PC-9 (cell line): Measurements from ENCODE around the gene LDHD. TPM values are rescaled to one million over a fixed set of nuclear protein-coding genes. Genes with fewer than 3 reads are reported as not detected.

Source experiments
- BruUV-seq: library from RNA; stranded (reverse); fragments of 400-500 nt; replicated peaks from 2 replicates; lab custom pipeline; 2021; lab: Mats Ljungman, UMichigan
- CTCF ChIA-PET: fragments of 300-600 bp; sonication (Branson Sonifier 250); formaldehyde crosslinking; loops from one replicate; lab custom pipeline; 2022; ENCODE audit warnings: antibody characterized with exemption; lab: Charles Lee
- POLR2A ChIA-PET: fragments of 300-600 bp; sonication (Branson Sonifier 250); formaldehyde crosslinking; loops from one replicate; lab custom pipeline; 2022; ENCODE audit warnings: antibody characterized with exemption; ENCODE audit not compliant: unreplicated experiment; lab: Charles Lee
- DNase-seq, 2 experiments: peaks; one replicate each; pipeline versions ENCODE4 v3.0.0 to v3.0.0-alpha.2; 2015 to 2022; ENCODE audit warnings: mixed read lengths in 1 of 2
- H2AFZ ChIP-seq: fragments of 200-600 bp; sonication (generic); 2 replicates; pipeline ENCODE4 v1.8.1; 2017; ENCODE audit warnings: antibody characterized with exemption
- H3F3A ChIP-seq: fragments of 200-600 bp; sonication (generic); 2 replicates; pipeline ENCODE4 v1.8.1; 2017; ENCODE audit warnings: antibody characterized with exemption, mild to moderate bottlenecking, low read depth; ENCODE audit not compliant: insufficient read depth
- H3K27ac ChIP-seq: fragments of 200-600 bp; sonication (generic); 2 replicates; pipeline ENCODE4 v1.6.1; 2016; ENCODE audit warnings: mixed run types
- H3K27me3 ChIP-seq: fragments of 200-600 bp; sonication (generic); 2 replicates; pipeline ENCODE4 v1.6.1; 2016; ENCODE audit warnings: low read depth, mixed run types; ENCODE audit not compliant: insufficient read depth
- H3K36me3 ChIP-seq: fragments of 200-600 bp; sonication (generic); 2 replicates; pipeline ENCODE4 v1.6.1; 2016; ENCODE audit warnings: low read depth, mixed run types
- H3K4me1 ChIP-seq: fragments of 200-600 bp; sonication (generic); replicated peaks from 2 replicates; pipeline ENCODE4 v1.6.1; 2016; ENCODE audit warnings: mixed run types; ENCODE audit not compliant: insufficient read depth
- H3K4me2 ChIP-seq: fragments of 200-600 bp; sonication (generic); 2 replicates; pipeline ENCODE4 v1.6.1; 2017; ENCODE audit warnings: mixed run types
- H3K4me3 ChIP-seq: fragments of 200-600 bp; sonication (generic); 2 replicates; pipeline ENCODE4 v1.6.1; 2016; ENCODE audit warnings: mixed run types
- H3K79me2 ChIP-seq: fragments of 200-600 bp; sonication (generic); 2 replicates; pipeline ENCODE4 v1.6.1; 2017; ENCODE audit warnings: low read depth, mixed run types
- H3K9me2 ChIP-seq: fragments of 200-600 bp; sonication (generic); 2 replicates; pipeline ENCODE4 v1.8.1; 2017; ENCODE audit warnings: mild to moderate bottlenecking; ENCODE audit not compliant: insufficient read depth
- H3K9me3 ChIP-seq: fragments of 200-600 bp; sonication (generic); 2 replicates; pipeline ENCODE4 v1.8.1; 2016; ENCODE audit warnings: low read depth; ENCODE audit not compliant: insufficient read depth
- H4K20me1 ChIP-seq: fragments of 200-600 bp; sonication (generic); 2 replicates; pipeline ENCODE4 v1.8.1; 2017; ENCODE audit not compliant: insufficient read depth
- EZH2 ChIP-seq: fragments of 200-600 bp; sonication (generic); IDR thresholded peaks from 2 replicates; pipeline ENCODE4 v1.8.0; 2017; ENCODE audit warnings: antibody characterized with exemption, low read depth
- intact Hi-C: fragments of 100-400 bp; cut with micrococcal nuclease; formaldehyde crosslinking; loops from one replicate; pipeline ENCODE4 v1.10.0; 2022; ENCODE audit not compliant: unreplicated experiment
- total RNA-seq: library from RNA; stranded (reverse); gene quantifications from 2 replicates; pipeline ENCODE4 v1.2.3, GENCODE V29; 2021
- TF ChIP-seq, protein P1 (sequence below): fragments of 200-600 bp; sonication (generic); conservative IDR thresholded peaks from 2 replicates; pipeline ENCODE4 v1.6.1; 2017; ENCODE audit warnings: mixed run types, antibody characterized with exemption, mild to moderate bottlenecking, moderate library complexity

LDHD gene
- total RNA-seq, 1 experiment from 2014 or later = 1.3 TPM

DNA sequence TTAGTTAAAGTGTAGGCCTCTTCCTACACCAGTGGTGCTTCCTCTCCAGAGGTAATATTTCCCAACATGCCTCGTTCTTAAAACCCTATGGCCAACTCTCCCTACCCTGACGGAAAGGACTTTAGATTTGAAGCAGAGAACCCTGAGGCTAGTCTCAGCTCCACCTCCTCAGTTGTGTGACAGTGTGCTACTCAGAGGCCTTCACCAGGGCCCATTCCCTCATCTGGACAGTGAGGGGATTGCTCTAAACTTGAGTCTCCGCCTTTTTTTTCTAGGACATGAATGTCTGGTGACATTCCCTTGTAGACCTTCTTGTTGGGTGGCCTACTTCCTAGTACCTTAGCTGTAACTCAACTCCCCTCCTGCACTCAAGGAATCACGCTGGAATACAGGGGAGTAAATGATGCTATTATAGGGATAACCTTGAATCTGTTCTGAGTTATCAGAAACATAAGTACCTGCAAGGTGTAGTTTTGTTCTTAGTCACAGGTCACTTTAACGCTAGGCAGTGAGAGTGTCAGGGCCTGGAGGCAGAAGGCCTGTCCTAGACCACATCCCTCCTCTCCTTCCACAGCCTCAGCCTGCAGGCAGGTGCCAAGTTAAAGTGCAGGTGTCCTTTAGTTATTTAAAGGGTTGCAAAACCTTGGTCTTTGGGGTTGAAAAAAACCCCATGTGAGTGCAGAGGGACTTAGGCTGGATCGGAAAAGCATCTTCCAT is 26.9 kb downstream of the LDHD start:
- H3K27ac ChIP-seq = no peak overlapping the region
- TF ChIP-seq EZH2 = no peak
- TF ChIP-seq, protein P1, sequence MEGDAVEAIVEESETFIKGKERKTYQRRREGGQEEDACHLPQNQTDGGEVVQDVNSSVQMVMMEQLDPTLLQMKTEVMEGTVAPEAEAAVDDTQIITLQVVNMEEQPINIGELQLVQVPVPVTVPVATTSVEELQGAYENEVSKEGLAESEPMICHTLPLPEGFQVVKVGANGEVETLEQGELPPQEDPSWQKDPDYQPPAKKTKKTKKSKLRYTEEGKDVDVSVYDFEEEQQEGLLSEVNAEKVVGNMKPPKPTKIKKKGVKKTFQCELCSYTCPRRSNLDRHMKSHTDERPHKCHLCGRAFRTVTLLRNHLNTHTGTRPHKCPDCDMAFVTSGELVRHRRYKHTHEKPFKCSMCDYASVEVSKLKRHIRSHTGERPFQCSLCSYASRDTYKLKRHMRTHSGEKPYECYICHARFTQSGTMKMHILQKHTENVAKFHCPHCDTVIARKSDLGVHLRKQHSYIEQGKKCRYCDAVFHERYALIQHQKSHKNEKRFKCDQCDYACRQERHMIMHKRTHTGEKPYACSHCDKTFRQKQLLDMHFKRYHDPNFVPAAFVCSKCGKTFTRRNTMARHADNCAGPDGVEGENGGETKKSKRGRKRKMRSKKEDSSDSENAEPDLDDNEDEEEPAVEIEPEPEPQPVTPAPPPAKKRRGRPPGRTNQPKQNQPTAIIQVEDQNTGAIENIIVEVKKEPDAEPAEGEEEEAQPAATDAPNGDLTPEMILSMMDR = no peak
- no peaks in the 10 kb centered on the region for H3K27me3 ChIP-seq
- H3K4me1 ChIP-seq = peaks cover 34% of the 10 kb centered on the region
- intact Hi-C loops = no loop called here
- CTCF ChIA-PET = no interaction called here
- H3F3A ChIP-seq = peaks cover 9% of the 10 kb centered on the region; the same call in 1 of the 2 replicates
- H3K4me3 ChIP-seq = no peak overlapping the region
- DNase-seq = no peak
- POLR2A ChIA-PET = no interaction called here
- no peaks in the 10 kb centered on the region for H3K9me2 ChIP-seq
- no peak overlapping the region for H2AFZ ChIP-seq
- no TSS peak for BruUV-seq
- no peak overlapping the region for H3K4me2 ChIP-seq
- H3K9me3 ChIP-seq = no peaks in the 10 kb centered on the region
- no peaks in the 10 kb centered on the region for H3K36me3 ChIP-seq
- no peaks in the 10 kb centered on the region; the same call in 1 of the 2 replicates for H4K20me1 ChIP-seq
- peaks cover 90% of the 10 kb centered on the region for H3K79me2 ChIP-seq

DNA sequence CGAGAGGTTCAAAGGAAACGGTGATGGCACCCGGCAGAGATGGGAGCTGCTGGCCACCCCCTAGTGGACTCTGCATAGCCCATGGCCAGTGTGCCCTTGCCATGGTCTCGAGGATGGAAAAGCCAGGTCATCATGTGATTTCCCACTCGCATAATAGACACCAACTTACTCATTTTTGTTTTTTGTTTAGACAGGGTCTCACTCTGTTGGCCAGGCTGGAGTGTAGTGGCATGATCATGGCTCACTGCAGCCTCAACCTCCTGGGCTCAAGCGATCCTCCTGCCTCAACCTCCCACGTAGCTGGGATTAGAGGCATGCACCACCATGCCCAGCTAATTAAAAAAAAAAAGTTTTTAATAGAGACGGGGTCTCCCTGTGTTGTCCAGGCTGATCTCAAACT is 27.6 kb downstream of the LDHD start:
- Histone ChIP-seq H3K27ac (no peak overlapping the region), H3K4me1 (peaks cover 34% of the 10 kb centered on the region), H3K27me3 (no peaks in the 10 kb centered on the region), H3K36me3 (no peaks in the 10 kb centered on the region), H3K4me2 (no peak overlapping the region), H2AFZ (no peak overlapping the region), H3K9me2 (no peaks in the 10 kb centered on the region), H3K79me2 (peaks cover 97% of the 10 kb centered on the region), H3K4me3 (no peak overlapping the region), H3F3A (peaks cover 10% of the 10 kb centered on the region; the same call in 1 of the 2 replicates), H3K9me3 (no peaks in the 10 kb centered on the region), H4K20me1 (no peaks in the 10 kb centered on the region; the same call in 1 of the 2 replicates)
- no peak for DNase-seq
- ChIA-PET CTCF (no interaction called here), POLR2A (no interaction called here)
- TF ChIP-seq EZH2 = no peak
- no TSS peak for BruUV-seq
- intact Hi-C loops = no loop called here

DNA sequence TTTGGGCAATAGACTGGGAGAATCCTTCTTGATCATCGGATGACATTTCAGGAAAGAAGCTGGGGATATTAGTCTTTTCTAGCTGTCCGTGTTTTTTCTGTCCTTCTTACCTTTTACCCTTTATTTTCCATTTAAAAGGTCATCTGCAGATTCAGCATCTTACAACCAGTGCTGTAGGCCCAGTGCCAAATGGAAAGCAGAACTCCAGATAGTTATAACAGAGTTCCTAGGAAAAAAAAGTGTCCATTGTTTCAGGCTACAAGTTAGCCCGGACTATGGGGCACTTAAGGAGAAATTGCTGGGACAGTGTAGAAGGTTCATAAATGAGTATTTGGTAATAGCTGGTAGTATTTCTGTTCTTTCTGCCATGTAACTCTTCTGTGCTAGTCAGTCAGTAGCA is 28.4 kb downstream of the LDHD start:
- no peaks in the 10 kb centered on the region for H3K9me3 ChIP-seq
- peaks cover 10% of the 10 kb centered on the region; the same call in 1 of the 2 replicates for H3F3A ChIP-seq
- intact Hi-C loops = no loop called here
- peaks cover 98% of the 10 kb centered on the region for H3K79me2 ChIP-seq
- ChIA-PET POLR2A (interaction anchor here (0.6 kb wide), 1 partner anchor 103 kb away, joined by 5 read pairs; the partner anchor contains the start of gene WDR59), CTCF (no interaction called here)
- no peaks in the 10 kb centered on the region for H3K9me2 ChIP-seq
- H3K27ac ChIP-seq = no peak overlapping the region
- H3K4me3 ChIP-seq = no peak overlapping the region
- DNase-seq = no peak
- no peaks in the 10 kb centered on the region for H3K27me3 ChIP-seq
- no peak for TF ChIP-seq EZH2
- TF ChIP-seq, protein P1 = no peak
- peaks cover 34% of the 10 kb centered on the region for H3K4me1 ChIP-seq
- H4K20me1 ChIP-seq = peaks cover under 1% of the 10 kb centered on the region; the same call in 1 of the 2 replicates
- no peak overlapping the region for H3K4me2 ChIP-seq
- no peak overlapping the region for H2AFZ ChIP-seq
- no TSS peak for BruUV-seq
- no peaks in the 10 kb centered on the region for H3K36me3 ChIP-seq
